MM.1S (cell line): ENCODE measurements around the gene BRIP1.

Experiments used
- DNase-seq: peaks from one replicate; pipeline ENCODE4 v3.0.0-alpha.2; 2015
- H2AFZ ChIP-seq: fragments of 300-600 bp; sonication (generic); 2 replicates; pipeline ENCODE4 v1.6.0; 2016; ENCODE audit warnings: antibody characterized with exemption, low read length
- H3F3A ChIP-seq: fragments of 300-600 bp; sonication (generic); 2 replicates; pipeline ENCODE4 v1.6.1; 2016; ENCODE audit warnings: mild to moderate bottlenecking, antibody characterized with exemption, low read length, moderate library complexity, mixed read lengths; ENCODE audit not compliant: insufficient read depth
- H3K27ac ChIP-seq: fragments of 300-600 bp; sonication (generic); 2 replicates; pipeline ENCODE4 v1.5.1; 2016; ENCODE audit warnings: mild to moderate bottlenecking, low read length
- H3K27me3 ChIP-seq: fragments of 300-600 bp; sonication (generic); replicated peaks from 2 replicates; pipeline ENCODE4 v1.6.0; 2016; ENCODE audit warnings: low read length; ENCODE audit not compliant: insufficient read depth
- H3K36me3 ChIP-seq: fragments of 300-600 bp; sonication (generic); replicated peaks from 2 replicates; pipeline ENCODE4 v1.6.1; 2016; ENCODE audit warnings: mild to moderate bottlenecking, low read length, mixed read lengths; ENCODE audit not compliant: insufficient read depth
- H3K4me1 ChIP-seq: fragments of 300-600 bp; sonication (generic); 2 replicates; pipeline ENCODE4 v1.6.1; 2016; ENCODE audit warnings: low read length, mixed read lengths
- H3K4me2 ChIP-seq: fragments of 300-600 bp; sonication (generic); 2 replicates; pipeline ENCODE4 v1.6.0; 2016; ENCODE audit warnings: low read depth, low read length
- H3K4me3 ChIP-seq: fragments of 300-600 bp; sonication (generic); 2 replicates; pipeline ENCODE4 v1.5.1; 2016; ENCODE audit warnings: low read length, mixed read lengths
- H3K79me2 ChIP-seq: fragments of 300-600 bp; sonication (generic); 2 replicates; pipeline ENCODE4 v1.6.1; 2016; ENCODE audit warnings: mixed run types, low read length, mixed read lengths
- H3K9ac ChIP-seq: fragments of 300-600 bp; sonication (generic); 2 replicates; pipeline ENCODE4 v1.6.1; 2016; ENCODE audit warnings: low read length, mixed read lengths
- H3K9me2 ChIP-seq: fragments of 300-600 bp; sonication (generic); replicated peaks from 2 replicates; pipeline ENCODE4 v1.6.1; 2016; ENCODE audit warnings: mild to moderate bottlenecking, low read length, mixed read lengths; ENCODE audit not compliant: insufficient read depth
- H3K9me3 ChIP-seq: fragments of 300-600 bp; sonication (generic); replicated peaks from 2 replicates; pipeline ENCODE4 v1.6.1; 2016; ENCODE audit warnings: mild to moderate bottlenecking, low read length, mixed read lengths; ENCODE audit not compliant: insufficient read depth
- H4K20me1 ChIP-seq: fragments of 300-600 bp; sonication (generic); 2 replicates; pipeline ENCODE4 v1.6.1; 2016; ENCODE audit warnings: mild to moderate bottlenecking, low read length, moderate library complexity, mixed read lengths; ENCODE audit not compliant: insufficient read depth
- EZH2 ChIP-seq: fragments of 300-600 bp; sonication (generic); optimal IDR thresholded peaks from 2 replicates; pipeline ENCODE3; 2017; ENCODE audit warnings: low read depth, mild to moderate bottlenecking, antibody characterized with exemption, low read length, mixed read lengths
- EZH2phosphoT487 ChIP-seq: fragments of 300-600 bp; sonication (generic); IDR thresholded peaks from 2 replicates; pipeline ENCODE4 v1.6.1; 2018; ENCODE audit warnings: antibody characterized with exemption, low read length
- TF ChIP-seq, protein P1 (sequence below): fragments of 300-600 bp; sonication (generic); IDR thresholded peaks from 2 replicates; pipeline ENCODE4 v1.5.1; 2016; ENCODE audit warnings: antibody characterized with exemption, low read length, mixed read lengths

BRIP1 gene

DNA sequence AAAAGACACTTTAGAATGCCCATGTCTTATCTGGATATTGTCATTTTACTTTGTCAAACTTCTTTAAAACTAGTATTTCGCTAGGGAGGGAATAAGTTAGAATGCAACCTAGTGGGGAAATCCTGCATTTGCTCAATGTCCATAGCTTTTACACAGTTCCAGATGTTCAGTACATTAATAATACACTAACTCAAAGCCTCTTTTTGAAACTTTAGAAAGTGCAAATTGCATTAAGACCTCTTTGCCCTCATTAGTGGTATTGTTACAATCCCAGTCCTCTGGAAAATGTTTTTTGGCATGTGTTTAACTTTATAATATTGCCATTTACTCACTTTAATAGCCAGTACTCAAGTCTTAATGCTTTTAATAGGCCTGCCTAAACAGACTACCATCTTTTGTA, 106.8 kb downstream of the BRIP1 start:
- no peaks in the 10 kb centered on the region for H3K36me3 ChIP-seq
- no peak overlapping the region for H2AFZ ChIP-seq
- TF ChIP-seq, protein P1, sequence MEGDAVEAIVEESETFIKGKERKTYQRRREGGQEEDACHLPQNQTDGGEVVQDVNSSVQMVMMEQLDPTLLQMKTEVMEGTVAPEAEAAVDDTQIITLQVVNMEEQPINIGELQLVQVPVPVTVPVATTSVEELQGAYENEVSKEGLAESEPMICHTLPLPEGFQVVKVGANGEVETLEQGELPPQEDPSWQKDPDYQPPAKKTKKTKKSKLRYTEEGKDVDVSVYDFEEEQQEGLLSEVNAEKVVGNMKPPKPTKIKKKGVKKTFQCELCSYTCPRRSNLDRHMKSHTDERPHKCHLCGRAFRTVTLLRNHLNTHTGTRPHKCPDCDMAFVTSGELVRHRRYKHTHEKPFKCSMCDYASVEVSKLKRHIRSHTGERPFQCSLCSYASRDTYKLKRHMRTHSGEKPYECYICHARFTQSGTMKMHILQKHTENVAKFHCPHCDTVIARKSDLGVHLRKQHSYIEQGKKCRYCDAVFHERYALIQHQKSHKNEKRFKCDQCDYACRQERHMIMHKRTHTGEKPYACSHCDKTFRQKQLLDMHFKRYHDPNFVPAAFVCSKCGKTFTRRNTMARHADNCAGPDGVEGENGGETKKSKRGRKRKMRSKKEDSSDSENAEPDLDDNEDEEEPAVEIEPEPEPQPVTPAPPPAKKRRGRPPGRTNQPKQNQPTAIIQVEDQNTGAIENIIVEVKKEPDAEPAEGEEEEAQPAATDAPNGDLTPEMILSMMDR, result no peak
- TF ChIP-seq EZH2phosphoT487 (no peak), EZH2 (no peak)

DNA sequence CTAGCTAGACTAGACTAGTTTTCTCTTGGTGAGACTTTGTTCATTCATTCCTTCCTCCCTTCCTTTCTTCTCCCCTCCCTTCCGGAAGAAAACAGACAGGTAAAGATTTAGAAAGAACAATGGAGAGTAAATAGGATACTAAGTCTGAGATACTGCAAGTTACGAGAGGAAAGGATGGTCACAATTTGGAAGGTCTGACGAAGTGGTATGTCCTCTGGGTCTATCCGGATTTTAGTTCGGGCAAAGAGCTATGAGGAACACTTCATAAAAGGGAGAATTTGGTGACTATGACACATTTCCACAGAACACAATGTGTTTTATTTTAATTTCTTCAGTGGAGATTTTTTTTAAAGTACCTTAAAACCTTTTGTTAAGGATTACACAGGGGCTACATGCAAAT, 107.7 kb downstream of the BRIP1 start:
- DNase-seq, result no peak
- H2AFZ ChIP-seq, result no peak overlapping the region
- no peak overlapping the region for H3K27ac ChIP-seq
- H3K79me2 ChIP-seq, result no peaks in the 10 kb centered on the region
- no peaks in the 10 kb centered on the region; the same call in 1 of the 2 replicates for H4K20me1 ChIP-seq
- TF ChIP-seq, protein P1, result no peak
- TF ChIP-seq EZH2phosphoT487, result no peak
- no peak for TF ChIP-seq EZH2
- no peak overlapping the region for H3K4me2 ChIP-seq
- no peak overlapping the region for H3K4me3 ChIP-seq
- H3K36me3 ChIP-seq, result no peaks in the 10 kb centered on the region
- H3F3A ChIP-seq, result peaks cover 6% of the 10 kb centered on the region
- no peaks in the 10 kb centered on the region for H3K9me3 ChIP-seq
- no peak overlapping the region for H3K9ac ChIP-seq
- H3K27me3 ChIP-seq, result no peaks in the 10 kb centered on the region
- H3K9me2 ChIP-seq, result no peaks in the 10 kb centered on the region
- peaks cover 7% of the 10 kb centered on the region for H3K4me1 ChIP-seq

More for the DNA sequence above, 106.8 kb downstream of the BRIP1 start:
- H3K27ac ChIP-seq, result no peak overlapping the region
- no peaks in the 10 kb centered on the region; the same call in 1 of the 2 replicates for H4K20me1 ChIP-seq
- no peak overlapping the region for H3K9ac ChIP-seq
- no peaks in the 10 kb centered on the region for H3K9me3 ChIP-seq
- H3K27me3 ChIP-seq, result no peaks in the 10 kb centered on the region
- no peak for DNase-seq
- peaks cover 6% of the 10 kb centered on the region for H3F3A ChIP-seq
- H3K4me3 ChIP-seq, result no peak overlapping the region
- H3K79me2 ChIP-seq, result no peaks in the 10 kb centered on the region
- H3K4me2 ChIP-seq, result peak overlapping the region; percentile 24; the same call in 1 of the 2 replicates
- H3K9me2 ChIP-seq, result no peaks in the 10 kb centered on the region
- H3K4me1 ChIP-seq, result peaks cover 7% of the 10 kb centered on the region

DNA sequence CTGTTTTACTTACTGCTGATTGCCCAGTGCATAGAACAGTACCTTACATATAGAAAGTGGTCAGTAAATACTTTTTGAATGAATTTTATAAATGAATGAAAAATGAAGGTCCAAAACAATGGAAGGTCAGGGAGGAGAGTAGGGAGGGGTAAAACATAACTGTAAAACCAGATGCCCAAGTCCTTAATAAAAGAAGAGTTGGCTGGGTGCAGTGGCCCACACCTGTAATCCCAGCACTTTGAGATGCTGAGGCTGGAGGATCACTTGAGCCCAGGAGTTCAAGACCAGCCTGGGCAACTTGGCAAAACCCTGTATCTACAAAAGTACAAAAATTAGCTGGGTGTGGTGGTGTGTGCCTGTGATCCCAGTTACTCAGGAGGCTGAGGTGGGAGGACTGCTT, 108.2 kb downstream of the BRIP1 start:
- H3K4me2 ChIP-seq, result no peak overlapping the region
- H3K27ac ChIP-seq, result no peak overlapping the region
- H3K9me2 ChIP-seq, result no peaks in the 10 kb centered on the region
- H3K4me3 ChIP-seq, result no peak overlapping the region
- no peak overlapping the region for H2AFZ ChIP-seq
- H3K9ac ChIP-seq, result no peak overlapping the region
- H3K27me3 ChIP-seq, result no peaks in the 10 kb centered on the region
- H3F3A ChIP-seq, result peaks cover 6% of the 10 kb centered on the region
- peaks cover 7% of the 10 kb centered on the region for H3K4me1 ChIP-seq
- no peaks in the 10 kb centered on the region for H3K9me3 ChIP-seq
- TF ChIP-seq EZH2 (no peak), EZH2phosphoT487 (no peak)
- TF ChIP-seq, protein P1, result no peak
- H3K79me2 ChIP-seq, result no peaks in the 10 kb centered on the region
- DNase-seq, result no peak
- H4K20me1 ChIP-seq, result no peaks in the 10 kb centered on the region; the same call in 1 of the 2 replicates
- no peaks in the 10 kb centered on the region for H3K36me3 ChIP-seq
